Type B pancreatic cell (in vitro differentiated cells): Measurements from ENCODE around the gene C6orf47. TPM values are rescaled to one million over a fixed set of nuclear protein-coding genes. Genes with fewer than 3 reads are reported as not detected.

Experiments used
- DNase-seq: peaks from one replicate; pipeline ENCODE4 v3.0.0; 2021; ENCODE audit warnings: mixed read lengths; ENCODE audit not compliant: unreplicated experiment; ENCODE audit errors: extremely low spot score
- H3K27ac Mint-ChIP-seq: 2 replicates; pipeline ENCODE4 v1.8.0; 2021; ENCODE audit warnings: mild to moderate bottlenecking, mixed read lengths
- H3K27me3 Mint-ChIP-seq: 2 replicates; pipeline ENCODE4 v1.8.0; 2021; ENCODE audit warnings: mixed read lengths
- H3K36me3 Mint-ChIP-seq: 2 replicates; pipeline ENCODE4 v1.8.0; 2021; ENCODE audit warnings: mixed read lengths
- H3K4me1 Mint-ChIP-seq: one replicate; pipeline ENCODE4 v1.8.0; 2021; ENCODE audit warnings: mixed read lengths; ENCODE audit not compliant: unreplicated experiment
- H3K4me3 Mint-ChIP-seq: 2 replicates; pipeline ENCODE4 v1.8.0; 2021; ENCODE audit warnings: mild to moderate bottlenecking, mixed read lengths
- H3K9me3 Mint-ChIP-seq: 2 replicates; pipeline ENCODE4 v1.8.0; 2021; ENCODE audit warnings: mixed read lengths
- CTCF ChIP-seq: fragments of 200-600 bp; sonication (generic); conservative IDR thresholded peaks from 2 replicates; pipeline ENCODE4 v1.5.0; 2021; ENCODE audit warnings: antibody characterized with exemption, mild to moderate bottlenecking
- total RNA-seq: library from RNA; stranded (reverse); gene quantifications from 2 replicates; pipeline ENCODE4 v1.2.1, GENCODE V29; 2021; ENCODE audit warnings: low replicate concordance

Gene C6orf47
- total RNA-seq, 1 donor from 2014 or later = 22.3 TPM

DNA sequence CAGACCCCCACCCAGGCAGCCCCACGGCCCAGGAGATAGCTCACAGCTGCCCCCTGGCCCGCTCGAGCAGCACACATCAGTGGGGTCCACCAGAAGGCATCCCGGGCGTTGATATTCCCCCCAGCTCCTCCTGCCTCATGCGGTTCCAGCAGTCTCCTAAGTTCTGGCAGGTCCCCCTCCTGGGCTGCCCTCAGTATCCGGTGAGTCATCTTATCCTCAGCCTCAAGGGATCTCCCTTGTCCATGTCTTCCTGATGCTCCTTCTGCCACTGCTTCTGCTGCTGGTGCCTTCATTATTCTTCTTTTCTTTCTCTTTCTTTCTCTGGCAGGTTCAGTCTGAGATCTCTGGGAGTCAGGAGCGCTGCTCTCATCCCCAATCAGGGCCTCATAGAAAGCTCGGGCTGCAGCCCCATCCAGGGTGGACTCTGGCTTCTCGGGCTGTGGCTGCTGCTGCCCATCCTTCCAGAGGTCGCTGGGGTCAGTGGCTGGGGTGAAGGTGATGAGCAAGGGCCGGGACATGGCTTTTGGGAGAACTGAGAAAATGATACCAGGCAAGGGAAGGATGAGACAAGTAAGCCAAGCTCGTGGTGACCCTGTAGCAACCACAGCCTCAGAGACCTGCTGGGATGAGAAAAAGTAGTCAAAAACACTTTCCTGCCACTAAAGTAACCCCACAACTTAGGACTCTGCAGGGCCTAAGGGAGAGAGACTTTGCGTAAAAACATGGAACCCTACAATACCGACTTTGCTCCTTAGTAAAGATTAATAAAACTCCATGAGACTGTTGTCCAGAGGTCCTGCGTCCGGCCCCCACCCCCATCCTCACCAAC lies 3.6 kb upstream of the C6orf47 start:
- peak overlapping the region; percentile 99 for H3K4me3 Mint-ChIP-seq
- peaks cover 55% of the 10 kb centered on the region for H3K4me1 Mint-ChIP-seq
- H3K27ac Mint-ChIP-seq = peak overlapping the region; percentile 99
- no peaks in the 10 kb centered on the region for H3K27me3 Mint-ChIP-seq
- peaks cover 18% of the 10 kb centered on the region for H3K36me3 Mint-ChIP-seq
- no peaks in the 10 kb centered on the region for H3K9me3 Mint-ChIP-seq
- no peak for DNase-seq
- TF ChIP-seq CTCF = no peak

GRCh38 chr6:31663126-31663960 lies 2.8 kb upstream of the C6orf47 start:
- H3K4me1 Mint-ChIP-seq = peaks cover 58% of the 10 kb centered on the region
- no peak for TF ChIP-seq CTCF
- DNase-seq = no peak
- H3K36me3 Mint-ChIP-seq = peaks cover 18% of the 10 kb centered on the region
- peak overlapping the region; percentile 99 for H3K27ac Mint-ChIP-seq
- peak overlapping the region; percentile 99 for H3K4me3 Mint-ChIP-seq
- H3K9me3 Mint-ChIP-seq = no peaks in the 10 kb centered on the region
- H3K27me3 Mint-ChIP-seq = no peaks in the 10 kb centered on the region

GRCh38 chr6:31662124-31662723 lies 1.6 kb upstream of the C6orf47 start:
- TF ChIP-seq CTCF = no peak
- H3K27me3 Mint-ChIP-seq = no peaks in the 10 kb centered on the region
- DNase-seq = no peak
- no peaks in the 10 kb centered on the region for H3K9me3 Mint-ChIP-seq
- H3K36me3 Mint-ChIP-seq = peaks cover 20% of the 10 kb centered on the region
- H3K4me1 Mint-ChIP-seq = peaks cover 59% of the 10 kb centered on the region
- no peak overlapping the region for H3K27ac Mint-ChIP-seq
- peak overlapping the region; percentile 47 for H3K4me3 Mint-ChIP-seq

- Mint-ChIP-seq H3K9me3 (no peaks in the 10 kb centered on the region), H3K4me3 (peak overlapping the region; percentile 93), H3K36me3 (peaks cover 21% of the 10 kb centered on the region), H3K27ac (peak overlapping the region; percentile 89), H3K27me3 (no peaks in the 10 kb centered on the region), H3K4me1 (peaks cover 55% of the 10 kb centered on the region)
- no peak for DNase-seq
- TF ChIP-seq CTCF = no peak
Measured at GRCh38 chr6:31661262-31662123, 915 bp upstream of the C6orf47 start.
